Activated CD8-positive, alpha-beta memory T cell treated with anti-CD3 and anti-CD28 coated beads, Interleukin-2, amount 50 U/mL, for 24 hours (primary cell): ENCODE results near the gene RSRC1.
"Not testable (repeated sequence)": the region's sequence is repeated elsewhere in the genome, so short reads cannot be mapped to it uniquely, and the experiment has no call there.

ENCODE experiments used
- DNase-seq: peaks from one replicate; pipeline ENCODE4 v3.0.0-alpha.2; 2020; ENCODE audit errors: extremely low read depth

The RSRC1 gene

GRCh38 chr3:158109804-158110657 lies at the start of gene RSRC1:
RSRC1 (plus strand) TSS chr3:158110089; CDS start chr3:158122105, 12,016 bp downstream.
- peak; percentile 54 for DNase-seq

GRCh38 chr3:158065574-158065973 lies 44.3 kb upstream of the RSRC1 start:
- not testable (repeated sequence) for DNase-seq

DNA sequence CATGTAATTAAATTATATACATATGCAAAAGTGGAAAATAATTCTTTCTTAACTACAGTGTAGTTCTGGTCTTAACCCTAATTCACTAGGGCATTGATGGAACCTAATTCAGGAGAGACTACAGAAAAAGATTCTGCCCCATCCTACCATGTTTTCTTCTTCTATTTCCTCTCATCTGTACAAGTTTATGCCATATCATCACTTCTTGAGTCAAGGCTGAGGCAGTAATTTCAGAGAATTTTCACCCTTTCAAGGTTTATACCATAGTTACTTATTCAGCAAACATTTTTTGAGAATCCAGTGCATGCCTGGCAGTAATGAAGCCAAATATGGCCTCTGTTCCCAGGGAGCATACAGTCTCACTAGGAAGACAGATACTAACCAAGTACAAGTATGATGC lies 37.1 kb upstream of the RSRC1 start:
- DNase-seq: no peak

DNA sequence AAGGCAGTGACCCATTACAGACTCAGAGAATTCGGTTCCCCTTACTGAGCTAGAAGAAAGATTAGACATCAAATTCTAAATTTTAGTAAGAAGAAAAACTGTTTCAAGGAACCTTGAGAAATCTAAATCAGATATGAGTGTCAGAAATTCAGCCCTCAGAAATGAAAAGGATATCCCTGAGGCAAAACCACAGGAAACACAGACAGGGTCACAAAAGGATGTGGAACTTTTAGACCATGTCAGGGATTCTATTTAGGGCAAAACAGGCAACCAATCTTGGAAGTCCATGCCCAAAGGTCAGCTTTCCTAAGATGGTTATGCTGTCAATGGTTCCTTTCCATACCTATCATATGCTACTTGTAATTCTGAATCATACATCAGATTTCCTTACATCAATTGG lies 35.3 kb upstream of the RSRC1 start:
- DNase-seq: no peak

DNA sequence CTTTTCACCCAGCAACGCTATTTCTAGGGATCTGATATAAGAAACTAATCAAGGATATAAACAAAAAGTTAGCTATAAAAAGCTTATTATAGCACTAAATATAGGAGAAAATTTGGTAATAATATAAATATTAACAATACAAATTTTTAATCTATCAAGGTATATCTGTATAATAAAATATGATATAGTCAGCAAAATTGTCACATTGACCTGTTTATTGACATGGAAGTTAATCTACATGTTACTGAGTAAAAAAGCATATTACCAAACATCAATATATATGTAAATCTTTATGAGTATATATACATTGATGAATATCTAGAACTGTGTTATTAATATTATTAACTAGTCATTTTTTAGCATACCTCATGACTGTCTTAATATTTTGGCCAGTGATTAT lies 30.3 kb upstream of the RSRC1 start:
- DNase-seq: no peak

GRCh38 chr3:158084651-158085050 lies 25.2 kb upstream of the RSRC1 start:
- no peak for DNase-seq

DNA sequence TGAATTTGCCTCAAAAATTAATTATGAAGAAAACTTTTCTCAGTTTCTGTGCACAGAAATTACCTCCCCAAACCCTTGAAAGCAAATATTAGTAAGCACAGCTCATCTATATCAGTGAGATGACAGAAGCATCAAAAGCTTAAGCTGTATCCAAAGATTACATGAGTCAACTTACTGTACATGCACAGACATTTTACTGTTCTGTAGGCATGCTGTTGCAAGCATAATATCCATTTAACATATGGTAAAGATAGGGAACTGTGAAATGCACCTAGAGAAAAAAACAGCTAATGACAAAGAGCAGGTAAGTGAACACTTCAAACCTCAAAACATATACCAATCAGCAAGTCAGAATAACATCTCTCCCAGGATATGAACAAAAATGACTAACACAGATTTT lies 24.5 kb upstream of the RSRC1 start:
- no peak for DNase-seq

- DNase-seq: no peak
These were observed 24.0 kb upstream of the RSRC1 start for GRCh38 chr3:158085931-158086330.

DNA sequence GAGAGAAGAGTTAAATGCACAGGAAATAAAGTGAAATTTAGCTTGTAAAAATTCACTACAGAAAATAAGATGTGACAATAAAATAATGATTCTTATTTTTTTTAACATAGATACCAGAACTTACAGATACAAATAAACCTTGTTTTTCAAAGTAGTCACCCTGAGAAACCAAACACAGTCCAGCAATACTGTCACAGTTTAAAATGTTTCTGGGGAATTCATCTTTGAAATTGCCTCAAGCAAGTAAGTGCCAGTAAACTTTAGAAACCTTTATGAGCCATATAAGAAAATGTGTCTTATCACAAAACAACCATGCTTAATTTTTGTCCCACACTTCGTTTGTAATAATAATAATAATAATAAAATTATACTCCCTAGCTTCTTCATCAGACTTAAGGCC lies 23.5 kb upstream of the RSRC1 start:
- DNase-seq: no peak

- DNase-seq: no peak
These were observed 23.1 kb upstream of the RSRC1 start for GRCh38 chr3:158086776-158087175.

GRCh38 chr3:158091531-158091930 lies 18.4 kb upstream of the RSRC1 start:
- DNase-seq: no peak

- no peak for DNase-seq
These were observed 16.4 kb upstream of the RSRC1 start for GRCh38 chr3:158093526-158093925.

DNA sequence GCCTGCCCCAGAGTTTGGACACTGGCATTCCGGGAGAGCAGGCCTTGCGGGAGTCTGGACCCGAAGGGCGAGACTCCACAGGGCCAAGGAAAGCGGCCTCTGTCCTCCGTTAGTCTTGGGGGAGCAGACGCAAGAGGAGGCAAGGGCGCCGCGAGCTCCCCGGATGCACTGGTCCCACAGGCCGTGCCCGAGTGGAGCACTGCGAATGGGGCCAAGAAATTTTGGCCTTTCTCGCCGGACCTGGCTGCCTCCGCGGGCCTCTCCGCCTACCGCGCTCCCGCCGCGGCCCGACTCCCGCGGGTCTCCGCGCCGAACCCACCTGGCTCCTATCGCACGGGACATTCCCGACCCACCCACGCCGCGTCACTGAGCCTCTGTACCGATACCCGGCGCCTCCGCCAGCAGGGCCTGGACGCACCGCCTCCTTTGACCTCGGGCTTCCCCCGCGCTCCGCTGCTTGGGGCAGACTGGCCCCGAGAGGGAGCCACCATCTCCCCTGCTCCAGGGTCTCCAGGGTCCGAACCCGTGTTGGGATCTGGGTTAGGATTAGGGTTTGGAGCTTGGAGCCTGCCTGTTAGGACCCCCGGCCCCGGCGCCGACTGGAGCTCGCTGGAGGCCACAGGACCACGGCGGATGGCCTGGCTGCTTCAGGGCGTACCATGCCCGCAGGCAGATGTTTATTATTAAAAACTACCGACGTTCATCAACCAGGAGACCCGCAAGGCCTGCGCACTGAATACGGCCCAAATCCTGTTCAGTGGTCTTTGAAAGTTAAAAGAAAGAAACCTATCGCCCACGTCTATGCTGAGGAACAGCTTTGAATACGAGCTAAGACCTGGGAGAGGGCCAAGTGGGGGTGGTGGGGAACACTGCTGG lies 15.4 kb upstream of the RSRC1 start:
- no peak for DNase-seq

- DNase-seq: no peak
These were observed 14.6 kb upstream of the RSRC1 start for GRCh38 chr3:158095111-158095813.

DNA sequence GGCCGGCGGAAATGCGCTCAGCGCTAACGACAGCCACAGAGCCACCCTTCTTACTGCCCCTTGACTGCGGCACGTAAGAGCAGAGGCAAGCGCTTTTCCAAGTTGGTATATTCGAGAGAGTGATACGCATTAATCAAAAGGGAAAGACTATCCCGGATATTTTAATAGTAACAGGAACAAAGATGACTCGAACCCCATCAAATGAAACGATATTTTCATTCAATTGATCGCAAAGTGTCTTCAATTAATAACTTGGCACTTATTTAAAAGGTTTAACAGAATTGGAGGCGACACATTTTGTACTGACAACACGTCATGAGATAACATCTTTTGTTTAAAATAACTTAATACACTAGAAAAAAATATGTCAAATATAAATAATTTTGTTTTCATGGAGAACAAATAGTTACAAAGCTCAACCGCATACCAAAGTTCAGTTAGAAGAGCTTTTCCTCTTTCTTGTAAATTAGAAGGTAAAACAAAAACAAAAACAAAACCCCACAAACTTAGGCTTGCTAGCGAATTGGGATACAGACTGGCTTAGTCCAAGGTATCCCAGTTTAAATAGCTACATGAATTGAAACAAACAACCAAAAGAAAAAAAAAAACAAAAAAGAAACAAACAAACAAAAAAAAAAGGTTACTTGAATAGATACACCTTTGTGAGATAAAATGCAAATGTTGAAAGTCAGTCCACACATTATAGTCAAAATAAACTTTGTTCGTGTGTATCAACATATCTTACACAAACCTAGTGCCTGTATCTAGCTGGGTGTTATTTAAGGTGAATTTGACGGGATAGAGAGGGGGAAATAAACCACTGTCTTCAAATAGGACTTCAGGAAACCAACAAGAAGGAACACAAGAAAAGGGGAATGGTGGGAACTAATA lies 13.8 kb upstream of the RSRC1 start:
- no peak for DNase-seq

GRCh38 chr3:158097081-158097592 lies 12.8 kb upstream of the RSRC1 start:
- DNase-seq: no peak

GRCh38 chr3:158097593-158098308 lies 12.1 kb upstream of the RSRC1 start:
- no peak for DNase-seq

DNA sequence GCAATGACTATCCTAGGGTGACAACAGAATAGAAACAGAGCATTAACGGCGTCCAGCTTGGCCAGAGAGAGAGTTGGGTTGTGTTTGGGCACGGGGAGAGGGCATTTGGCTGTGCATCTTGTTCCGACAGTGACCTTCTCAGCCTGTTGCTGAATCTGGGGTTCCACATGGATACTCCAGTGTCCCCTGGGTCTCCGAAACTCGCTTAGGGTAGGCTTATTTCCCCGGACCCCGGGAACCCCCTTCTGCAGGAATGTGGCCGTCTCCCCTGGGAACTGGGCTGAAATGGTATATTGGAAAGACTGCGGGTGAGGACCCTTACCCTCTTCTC lies 11.6 kb upstream of the RSRC1 start:
- DNase-seq: no peak

DNA sequence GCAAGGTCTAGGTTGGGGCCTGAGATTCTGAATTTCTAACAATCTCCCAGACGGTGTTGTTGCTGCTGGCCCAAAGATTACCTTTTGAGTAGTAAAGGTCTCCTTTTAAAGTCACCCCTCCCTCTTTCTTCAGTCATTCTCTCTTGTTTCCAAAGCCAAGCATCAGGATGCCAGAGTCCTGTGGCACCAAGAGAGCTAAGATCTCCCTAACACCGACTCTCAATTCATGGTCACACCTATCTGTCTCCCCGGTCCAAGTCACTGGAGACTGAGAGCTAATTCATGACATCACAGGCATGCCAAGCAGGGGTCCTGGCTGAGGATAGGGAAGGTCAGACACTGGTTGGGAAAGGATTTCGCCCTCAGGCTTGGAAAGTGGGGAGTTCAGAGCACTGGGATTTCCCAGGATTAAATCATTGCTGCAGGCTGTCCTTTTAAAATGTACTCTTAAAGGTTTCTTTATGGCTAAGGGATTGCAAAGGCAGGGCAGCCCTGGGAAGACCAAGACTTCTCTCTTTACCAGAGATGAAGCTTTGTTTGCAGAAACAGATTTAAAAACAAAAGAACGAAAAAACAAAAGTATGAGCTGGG lies 11.0 kb upstream of the RSRC1 start:
- DNase-seq: no peak

DNA sequence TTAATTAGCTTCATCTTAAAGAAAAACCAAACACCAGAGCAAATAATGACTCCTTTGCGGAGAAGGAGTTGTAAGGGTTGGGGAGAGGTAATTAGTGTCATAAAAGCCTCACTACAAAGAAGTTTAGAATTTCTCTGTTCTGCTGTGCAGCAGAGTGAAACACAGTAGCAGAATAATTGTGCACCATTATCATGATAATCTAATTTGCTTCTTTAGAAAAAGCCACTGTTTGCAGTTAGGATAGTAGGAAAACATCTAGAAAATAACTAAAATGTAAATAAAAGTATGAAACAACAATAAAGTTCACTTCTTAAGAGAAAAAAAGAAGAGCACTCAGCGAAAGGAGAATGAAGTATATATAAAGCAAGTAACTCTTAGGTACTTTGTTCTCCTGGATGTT lies 9.2 kb upstream of the RSRC1 start:
- no peak for DNase-seq
